ENCODE results near the gene GRM4. TPM values are rescaled to one million over a fixed set of nuclear protein-coding genes. Genes with fewer than 3 reads are reported as not detected.

The GRM4 gene
- total and polyA plus RNA-seq, 10 donors: 0.02 to 0.26 (median 0.09) TPM; not detected in 3

DNA sequence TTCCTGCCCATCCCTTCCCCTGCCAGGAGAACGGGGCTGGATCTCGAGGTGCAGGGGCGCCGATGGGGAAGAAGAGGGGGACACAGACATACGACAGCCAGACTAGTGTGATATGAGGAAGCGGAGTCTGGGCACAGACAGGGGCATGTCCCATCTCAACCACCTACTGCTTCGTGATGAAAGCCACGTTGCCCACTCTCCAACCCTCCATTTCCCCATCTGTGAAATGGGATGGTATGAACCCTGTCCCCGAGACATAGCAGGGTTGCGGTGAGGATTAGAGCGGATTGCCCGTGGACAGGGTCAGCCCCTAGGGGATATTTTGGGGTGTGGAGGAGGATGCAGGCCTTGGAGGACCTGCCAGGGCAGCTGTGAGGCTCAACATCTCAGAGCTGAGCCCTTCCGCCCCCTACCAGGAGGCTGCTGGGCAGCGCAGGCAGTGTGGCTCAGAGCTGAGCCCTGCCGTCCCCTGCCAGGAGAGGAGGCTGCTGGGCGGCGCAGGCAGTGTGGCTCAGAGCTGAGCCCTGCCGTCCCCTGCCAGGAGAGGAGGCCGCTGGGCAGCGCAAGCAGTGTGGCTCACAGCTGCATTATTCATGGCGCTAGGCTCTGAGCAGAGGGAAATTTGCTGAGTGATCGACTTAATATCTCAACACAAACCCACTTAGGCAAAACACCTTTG lies 71.7 kb downstream of the GRM4 start:
- 67 to 79% (median 77%) methylated on average over 22 of the region's 22 CpGs for WGBS, 5 donors
- Histone ChIP-seq H3K4me1 (no peaks in the 10 kb centered on the region), H3K9me3 (no peaks in the 10 kb centered on the region), H3K27me3 (replicated peaks in 1 of 7) (peaks cover 0 to 14% (median 0%) of the 10 kb centered on the region in 7 donors), H3K4me3 (no peak overlapping the region), H3K27ac (no peak overlapping the region), H3K36me3 (no peaks in the 10 kb centered on the region)
- intact Hi-C loops (cut with DNase I; ENCODE audit: low total_unique reads): no loop called here
- TF ChIP-seq POLR2A (IDR thresholded peaks at IDR 0.05) (no peak), POLR2AphosphoS5 (IDR thresholded peaks at IDR 0.05) (no peak)
- TF ChIP-seq, protein P1, sequence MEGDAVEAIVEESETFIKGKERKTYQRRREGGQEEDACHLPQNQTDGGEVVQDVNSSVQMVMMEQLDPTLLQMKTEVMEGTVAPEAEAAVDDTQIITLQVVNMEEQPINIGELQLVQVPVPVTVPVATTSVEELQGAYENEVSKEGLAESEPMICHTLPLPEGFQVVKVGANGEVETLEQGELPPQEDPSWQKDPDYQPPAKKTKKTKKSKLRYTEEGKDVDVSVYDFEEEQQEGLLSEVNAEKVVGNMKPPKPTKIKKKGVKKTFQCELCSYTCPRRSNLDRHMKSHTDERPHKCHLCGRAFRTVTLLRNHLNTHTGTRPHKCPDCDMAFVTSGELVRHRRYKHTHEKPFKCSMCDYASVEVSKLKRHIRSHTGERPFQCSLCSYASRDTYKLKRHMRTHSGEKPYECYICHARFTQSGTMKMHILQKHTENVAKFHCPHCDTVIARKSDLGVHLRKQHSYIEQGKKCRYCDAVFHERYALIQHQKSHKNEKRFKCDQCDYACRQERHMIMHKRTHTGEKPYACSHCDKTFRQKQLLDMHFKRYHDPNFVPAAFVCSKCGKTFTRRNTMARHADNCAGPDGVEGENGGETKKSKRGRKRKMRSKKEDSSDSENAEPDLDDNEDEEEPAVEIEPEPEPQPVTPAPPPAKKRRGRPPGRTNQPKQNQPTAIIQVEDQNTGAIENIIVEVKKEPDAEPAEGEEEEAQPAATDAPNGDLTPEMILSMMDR (IDR thresholded peaks at IDR 0.05 in 8 of 11, conservative IDR thresholded peaks at IDR 0.05 in 3 of 11): no peak
- no peak for DNase-seq

DNA sequence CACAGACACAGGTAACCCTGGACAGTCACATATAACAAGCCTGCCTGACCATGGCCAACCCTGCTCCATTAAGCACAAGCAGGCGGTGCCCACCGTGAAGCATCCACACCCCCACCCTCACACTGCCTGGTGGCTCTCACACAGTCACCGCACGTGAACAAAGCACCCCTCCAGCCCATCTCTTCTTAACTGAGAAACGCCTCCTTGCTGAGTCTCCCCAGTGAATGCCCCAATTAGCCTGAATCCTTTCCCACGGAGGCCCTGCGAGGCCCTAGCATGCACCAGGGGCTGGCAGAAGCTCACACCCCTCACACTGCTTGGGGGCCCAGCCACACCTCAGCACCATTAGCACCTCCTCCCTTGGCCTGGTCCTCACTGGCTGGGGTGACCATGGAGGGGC lies 72.3 kb downstream of the GRM4 start:
- TF ChIP-seq, protein P1 (IDR thresholded peaks at IDR 0.05 in 8 of 11, conservative IDR thresholded peaks at IDR 0.05 in 3 of 11): no peak
- no peak for TF ChIP-seq POLR2AphosphoS5 (IDR thresholded peaks at IDR 0.05)
- TF ChIP-seq POLR2A (IDR thresholded peaks at IDR 0.05): no peak
- no peaks in the 10 kb centered on the region for H3K36me3 ChIP-seq
- peaks cover 0 to 12% (median 0%) of the 10 kb centered on the region in 7 donors for H3K27me3 ChIP-seq (replicated peaks in 1 of 7)
- H3K4me3 ChIP-seq: no peak overlapping the region
- DNase-seq: no peak
- no peak overlapping the region for H3K27ac ChIP-seq
- no peaks in the 10 kb centered on the region for H3K4me1 ChIP-seq
- H3K9me3 ChIP-seq: no peaks in the 10 kb centered on the region
- intact Hi-C loops (cut with DNase I; ENCODE audit: low total_unique reads): no loop called here
- WGBS, 5 donors: 67 to 77% (median 72%) methylated on average over 7 of the region's 7 CpGs

DNA sequence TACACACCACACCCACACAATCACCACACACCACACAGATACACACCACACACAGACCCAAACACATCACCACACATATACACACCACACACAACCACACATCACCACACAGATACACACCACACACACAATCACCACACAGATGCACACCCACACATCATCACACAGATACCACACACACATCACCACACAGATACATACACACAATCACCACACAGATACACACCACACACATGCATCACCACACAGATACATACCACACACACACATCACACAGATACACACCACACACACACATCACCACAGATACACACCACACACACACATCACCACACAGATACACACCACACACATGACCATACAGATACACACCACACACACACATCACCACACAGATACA lies 73.2 kb downstream of the GRM4 start:
- TF ChIP-seq POLR2AphosphoS5 (IDR thresholded peaks at IDR 0.05) (no peak), POLR2A (IDR thresholded peaks at IDR 0.05) (no peak)
- TF ChIP-seq, protein P1 (IDR thresholded peaks at IDR 0.05 in 8 of 11, conservative IDR thresholded peaks at IDR 0.05 in 3 of 11): no peak
- Histone ChIP-seq H3K4me1 (no peaks in the 10 kb centered on the region), H3K27ac (no peak overlapping the region), H3K27me3 (replicated peaks in 1 of 7) (peaks cover 0 to 20% (median 0%) of the 10 kb centered on the region in 7 donors), H3K4me3 (no peak overlapping the region), H3K36me3 (no peaks in the 10 kb centered on the region), H3K9me3 (no peaks in the 10 kb centered on the region)
- intact Hi-C loops (cut with DNase I; ENCODE audit: low total_unique reads): no loop called here
- DNase-seq: no peak

DNA sequence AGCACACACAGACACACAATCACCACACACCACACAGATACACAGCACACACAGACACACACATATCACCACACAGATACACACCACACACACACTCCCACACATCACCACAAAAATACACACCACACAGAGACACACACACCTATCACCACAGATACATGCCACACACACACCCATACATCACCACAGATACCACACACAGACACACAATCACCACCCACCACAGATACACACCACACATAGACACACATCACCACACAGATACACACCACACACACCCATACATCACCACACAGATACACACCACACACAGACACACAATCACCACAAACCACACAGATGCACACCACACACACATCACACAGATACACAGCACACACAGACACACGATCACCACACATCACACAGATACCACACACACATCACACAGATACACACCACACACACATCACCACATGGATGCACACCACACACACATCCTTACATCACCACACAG lies 74.0 kb downstream of the GRM4 start:
- WGBS, 5 donors: 88 to 100% (median 97%) methylated on average over 1 of the region's 1 CpG
- TF ChIP-seq, protein P1 (IDR thresholded peaks at IDR 0.05 in 8 of 11, conservative IDR thresholded peaks at IDR 0.05 in 3 of 11): no peak
- TF ChIP-seq POLR2AphosphoS5 (IDR thresholded peaks at IDR 0.05): no peak
- no peak for TF ChIP-seq POLR2A (IDR thresholded peaks at IDR 0.05)
- intact Hi-C loops (cut with DNase I; ENCODE audit: low total_unique reads): no loop called here
- Histone ChIP-seq H3K4me1 (no peaks in the 10 kb centered on the region), H3K27me3 (replicated peaks in 1 of 7) (peaks cover 0 to 24% (median 0%) of the 10 kb centered on the region in 7 donors), H3K36me3 (no peaks in the 10 kb centered on the region), H3K9me3 (no peaks in the 10 kb centered on the region), H3K27ac (no peak overlapping the region), H3K4me3 (no peak overlapping the region)
- DNase-seq: no peak
